Adipocyte (in vitro differentiated cells): ENCODE results near the gene VAV3.
A peak's percentile ranks its signal among the peaks of the same experiment; 100 is the strongest.

Experiments
- DNase-seq: peaks from one replicate; pipeline ENCODE4 v3.0.0-alpha.2; 2015; ENCODE audit warnings: low read depth
- H3K27me3 ChIP-seq: replicated peaks from 2 replicates; pipeline ENCODE4 v1.7.0; 2013; ENCODE audit warnings: mild to moderate bottlenecking, low read length, moderate library complexity; ENCODE audit not compliant: control insufficient read depth, insufficient read depth
- H3K36me3 ChIP-seq: 2 replicates; pipeline ENCODE4 v1.7.0; 2013; ENCODE audit warnings: low read length, mild to moderate bottlenecking, moderate library complexity; ENCODE audit not compliant: control insufficient read depth, insufficient read depth, severe bottlenecking
- H3K4me1 ChIP-seq: 2 replicates; pipeline ENCODE4 v1.7.0; 2013; ENCODE audit warnings: mild to moderate bottlenecking, low read length, moderate library complexity; ENCODE audit not compliant: control insufficient read depth, insufficient read depth
- H3K4me3 ChIP-seq: 2 replicates; pipeline ENCODE4 v1.7.0; 2013; ENCODE audit warnings: mild to moderate bottlenecking, low read length, moderate library complexity
- H3K9ac ChIP-seq: 2 replicates; pipeline ENCODE4 v1.7.0; 2013; ENCODE audit warnings: mild to moderate bottlenecking, low read length, moderate library complexity
- H3K9me3 ChIP-seq: 2 replicates; pipeline ENCODE4 v1.7.0; 2013; ENCODE audit warnings: mild to moderate bottlenecking, low read length, moderate library complexity; ENCODE audit not compliant: control insufficient read depth

Gene VAV3

GRCh38 chr1:107879927-107880326, 85.1 kb downstream of the VAV3 start:
- no peaks in the 10 kb centered on the region for H3K9me3 ChIP-seq
- no peak overlapping the region for H3K4me3 ChIP-seq
- H3K4me1 ChIP-seq = peaks cover 26% of the 10 kb centered on the region
- DNase-seq = no peak
- H3K9ac ChIP-seq = no peak overlapping the region
- H3K27me3 ChIP-seq = no peaks in the 10 kb centered on the region
- no peaks in the 10 kb centered on the region for H3K36me3 ChIP-seq

GRCh38 chr1:107879346-107879745, 85.6 kb downstream of the VAV3 start:
- no peaks in the 10 kb centered on the region for H3K36me3 ChIP-seq
- no peaks in the 10 kb centered on the region for H3K9me3 ChIP-seq
- DNase-seq = peak; percentile 4
- H3K9ac ChIP-seq = no peak overlapping the region
- H3K4me1 ChIP-seq = peaks cover 28% of the 10 kb centered on the region
- H3K4me3 ChIP-seq = no peak overlapping the region
- H3K27me3 ChIP-seq = no peaks in the 10 kb centered on the region

GRCh38 chr1:107877745-107878144, 87.2 kb downstream of the VAV3 start:
- no peaks in the 10 kb centered on the region for H3K36me3 ChIP-seq
- H3K4me1 ChIP-seq = peaks cover 35% of the 10 kb centered on the region
- no peaks in the 10 kb centered on the region for H3K9me3 ChIP-seq
- no peak for DNase-seq
- no peaks in the 10 kb centered on the region for H3K27me3 ChIP-seq
- no peak overlapping the region for H3K9ac ChIP-seq
- H3K4me3 ChIP-seq = no peak overlapping the region

- Histone ChIP-seq H3K36me3 (no peaks in the 10 kb centered on the region), H3K9ac (no peak overlapping the region), H3K9me3 (no peaks in the 10 kb centered on the region), H3K27me3 (no peaks in the 10 kb centered on the region), H3K4me1 (peaks cover 35% of the 10 kb centered on the region), H3K4me3 (peak overlapping the region; percentile 42)
- peak; percentile 19 for DNase-seq
Observed at GRCh38 chr1:107877092-107877491, 87.9 kb downstream of the VAV3 start.

- Histone ChIP-seq H3K27me3 (no peaks in the 10 kb centered on the region), H3K4me3 (no peak overlapping the region)
- no peak for DNase-seq
Observed at GRCh38 chr1:107875689-107876088, 89.3 kb downstream of the VAV3 start.

GRCh38 chr1:107874221-107874620, 90.8 kb downstream of the VAV3 start:
- H3K4me3 ChIP-seq = no peak overlapping the region
- H3K4me1 ChIP-seq = peaks cover 31% of the 10 kb centered on the region
- no peak overlapping the region for H3K9ac ChIP-seq
- DNase-seq = peak; percentile 6
- H3K36me3 ChIP-seq = no peaks in the 10 kb centered on the region
- H3K27me3 ChIP-seq = no peaks in the 10 kb centered on the region
- no peaks in the 10 kb centered on the region for H3K9me3 ChIP-seq

More at GRCh38 chr1:107875689-107876088, 89.3 kb downstream of the VAV3 start:
- H3K36me3 ChIP-seq = no peaks in the 10 kb centered on the region
- H3K9me3 ChIP-seq = no peaks in the 10 kb centered on the region
- H3K4me1 ChIP-seq = peaks cover 36% of the 10 kb centered on the region
- no peak overlapping the region for H3K9ac ChIP-seq

- no peak for DNase-seq
- Histone ChIP-seq H3K27me3 (no peaks in the 10 kb centered on the region), H3K4me1 (peaks cover 18% of the 10 kb centered on the region), H3K36me3 (no peaks in the 10 kb centered on the region), H3K9me3 (no peaks in the 10 kb centered on the region), H3K9ac (no peak overlapping the region), H3K4me3 (no peak overlapping the region)
Observed at GRCh38 chr1:107871687-107872395, 93.1 kb downstream of the VAV3 start.

GRCh38 chr1:107871259-107871658, 93.7 kb downstream of the VAV3 start:
- peaks cover 12% of the 10 kb centered on the region for H3K4me1 ChIP-seq
- DNase-seq = no peak
- H3K36me3 ChIP-seq = no peaks in the 10 kb centered on the region
- no peaks in the 10 kb centered on the region for H3K27me3 ChIP-seq
- H3K9me3 ChIP-seq = no peaks in the 10 kb centered on the region
- no peak overlapping the region for H3K9ac ChIP-seq
- H3K4me3 ChIP-seq = no peak overlapping the region

GRCh38 chr1:107870696-107871095, 94.3 kb downstream of the VAV3 start:
- H3K27me3 ChIP-seq = no peaks in the 10 kb centered on the region
- no peaks in the 10 kb centered on the region for H3K36me3 ChIP-seq
- H3K9me3 ChIP-seq = no peaks in the 10 kb centered on the region
- DNase-seq = no peak
- H3K9ac ChIP-seq = no peak overlapping the region
- peaks cover 12% of the 10 kb centered on the region for H3K4me1 ChIP-seq
- no peak overlapping the region for H3K4me3 ChIP-seq

GRCh38 chr1:107867897-107868296, 97.1 kb downstream of the VAV3 start:
- H3K36me3 ChIP-seq = no peaks in the 10 kb centered on the region
- no peaks in the 10 kb centered on the region for H3K9me3 ChIP-seq
- no peaks in the 10 kb centered on the region for H3K27me3 ChIP-seq
- no peak overlapping the region for H3K4me3 ChIP-seq
- DNase-seq = no peak
- H3K4me1 ChIP-seq = peaks cover 3% of the 10 kb centered on the region
- H3K9ac ChIP-seq = no peak overlapping the region

- DNase-seq = no peak
- no peaks in the 10 kb centered on the region for H3K27me3 ChIP-seq
Observed at GRCh38 chr1:107867422-107867821, 97.6 kb downstream of the VAV3 start.

GRCh38 chr1:107866870-107867269, 98.1 kb downstream of the VAV3 start:
- Histone ChIP-seq H3K4me3 (no peak overlapping the region), H3K9me3 (no peaks in the 10 kb centered on the region), H3K36me3 (no peaks in the 10 kb centered on the region), H3K27me3 (no peaks in the 10 kb centered on the region), H3K9ac (no peak overlapping the region), H3K4me1 (peaks cover 3% of the 10 kb centered on the region)
- no peak for DNase-seq

More at GRCh38 chr1:107867422-107867821, 97.6 kb downstream of the VAV3 start:
- Histone ChIP-seq H3K4me3 (no peak overlapping the region), H3K9ac (no peak overlapping the region), H3K9me3 (no peaks in the 10 kb centered on the region), H3K4me1 (peaks cover 3% of the 10 kb centered on the region), H3K36me3 (no peaks in the 10 kb centered on the region)
